Activated CD4-positive, alpha-beta T cell treated with anti-CD3 and anti-CD28 coated beads for 24 hours (primary cell): ENCODE results near the gene GTF2IRD1.
"Not testable (repeated sequence)": the region's sequence is repeated elsewhere in the genome, so short reads cannot be mapped to it uniquely, and the experiment has no call there.

Source experiments
- DNase-seq, 2 donors: peaks; one replicate each; pipeline ENCODE4 v3.0.0-alpha.2; 2020; ENCODE audit warnings: low read depth in 2 of 2

The GTF2IRD1 gene

DNA sequence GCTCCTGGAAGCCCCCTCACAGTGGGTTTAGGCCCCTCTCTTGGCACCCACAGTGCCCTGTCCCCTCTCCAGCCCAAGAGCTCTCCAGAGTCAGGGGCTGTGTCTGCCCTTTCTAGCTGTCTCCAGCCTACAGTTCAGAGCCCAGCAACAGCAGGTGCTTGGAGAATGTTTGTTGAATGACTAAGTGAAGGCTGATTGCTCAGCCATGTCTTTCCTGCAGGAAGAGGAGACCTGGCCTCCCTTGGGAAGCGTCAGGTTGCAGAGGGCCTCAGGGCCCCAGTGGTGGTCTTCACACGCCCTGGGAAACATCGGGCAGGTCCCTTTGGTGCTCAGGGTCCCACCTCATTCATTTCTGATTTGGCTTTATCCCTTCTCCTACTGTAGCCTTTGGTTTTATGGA is 62.5 kb downstream of the GTF2IRD1 start:
- no peak for DNase-seq

DNA sequence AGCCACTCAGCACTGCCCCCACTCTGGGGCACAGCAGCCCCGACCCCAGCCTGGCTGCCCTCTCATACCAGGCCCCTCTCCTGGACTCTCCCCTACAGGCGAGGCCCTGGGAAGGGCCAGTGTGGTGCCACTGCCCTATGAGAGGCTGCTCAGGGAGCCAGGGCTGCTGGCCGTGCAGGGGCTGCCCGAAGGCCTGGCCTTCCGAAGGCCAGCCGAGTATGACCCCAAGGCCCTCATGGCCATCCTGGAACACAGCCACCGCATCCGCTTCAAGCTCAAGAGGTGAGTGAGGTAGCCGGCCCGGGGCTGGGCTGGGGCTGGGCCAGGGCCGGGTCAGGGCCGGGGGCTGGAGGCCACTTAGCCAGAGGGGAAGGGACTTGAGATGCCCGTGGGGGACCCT is 64.3 kb downstream of the GTF2IRD1 start:
- no peak for DNase-seq

DNA sequence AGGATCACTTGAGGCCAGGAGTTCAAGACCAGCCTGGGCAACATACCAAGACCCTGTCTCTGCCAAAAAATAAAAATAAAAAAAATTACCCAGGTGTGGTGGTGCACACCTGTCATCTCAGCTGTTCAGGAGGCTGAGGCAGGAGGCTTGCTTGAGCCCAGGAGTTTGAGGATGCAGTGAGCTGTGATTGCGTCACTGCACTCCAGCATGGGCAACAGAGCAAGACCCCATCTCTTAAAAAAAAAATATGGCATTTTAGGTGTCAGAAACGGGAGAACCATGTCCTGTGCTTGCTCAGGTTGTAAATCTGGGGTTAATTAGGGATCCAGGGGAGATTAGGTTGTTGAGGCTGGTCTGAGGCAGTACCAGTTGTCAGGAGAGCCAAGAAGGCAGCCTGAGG is 64.9 kb downstream of the GTF2IRD1 start:
- DNase-seq: no peak

DNA sequence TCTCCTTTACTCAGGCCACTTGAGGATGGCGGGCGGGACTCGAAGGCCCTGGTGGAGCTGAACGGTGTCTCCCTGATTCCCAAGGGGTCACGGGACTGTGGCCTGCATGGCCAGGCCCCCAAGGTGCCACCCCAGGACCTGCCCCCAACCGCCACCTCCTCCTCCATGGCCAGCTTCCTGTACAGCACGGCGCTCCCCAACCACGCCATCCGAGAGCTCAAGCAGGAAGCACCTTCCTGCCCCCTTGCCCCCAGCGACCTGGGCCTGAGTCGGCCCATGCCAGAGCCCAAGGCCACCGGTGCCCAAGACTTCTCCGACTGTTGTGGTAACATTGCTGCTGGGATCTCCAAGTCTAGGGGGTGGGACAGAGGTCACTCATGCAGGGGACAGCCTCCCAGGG is 65.7 kb downstream of the GTF2IRD1 start:
- no peak for DNase-seq

DNA sequence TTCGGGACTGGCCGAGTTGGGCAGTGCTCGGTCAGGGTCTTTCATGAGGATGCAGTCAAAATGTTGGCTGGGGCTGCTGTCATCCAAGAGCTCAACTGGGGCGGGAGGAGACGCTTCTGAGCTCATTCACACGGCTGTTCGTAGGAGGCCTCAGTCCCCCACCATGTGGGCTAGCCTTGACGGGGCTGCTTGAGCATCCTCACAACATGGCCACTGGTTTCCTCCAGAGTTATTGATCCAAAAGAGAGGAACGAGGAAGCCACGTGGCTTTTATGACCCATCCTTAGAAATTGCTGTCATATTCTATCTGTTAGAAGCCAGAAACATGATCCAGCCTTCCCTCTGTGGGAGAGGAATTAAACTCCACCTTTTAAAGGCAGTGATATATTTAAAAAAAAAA is 68.1 kb downstream of the GTF2IRD1 start:
- no peak for DNase-seq

DNA sequence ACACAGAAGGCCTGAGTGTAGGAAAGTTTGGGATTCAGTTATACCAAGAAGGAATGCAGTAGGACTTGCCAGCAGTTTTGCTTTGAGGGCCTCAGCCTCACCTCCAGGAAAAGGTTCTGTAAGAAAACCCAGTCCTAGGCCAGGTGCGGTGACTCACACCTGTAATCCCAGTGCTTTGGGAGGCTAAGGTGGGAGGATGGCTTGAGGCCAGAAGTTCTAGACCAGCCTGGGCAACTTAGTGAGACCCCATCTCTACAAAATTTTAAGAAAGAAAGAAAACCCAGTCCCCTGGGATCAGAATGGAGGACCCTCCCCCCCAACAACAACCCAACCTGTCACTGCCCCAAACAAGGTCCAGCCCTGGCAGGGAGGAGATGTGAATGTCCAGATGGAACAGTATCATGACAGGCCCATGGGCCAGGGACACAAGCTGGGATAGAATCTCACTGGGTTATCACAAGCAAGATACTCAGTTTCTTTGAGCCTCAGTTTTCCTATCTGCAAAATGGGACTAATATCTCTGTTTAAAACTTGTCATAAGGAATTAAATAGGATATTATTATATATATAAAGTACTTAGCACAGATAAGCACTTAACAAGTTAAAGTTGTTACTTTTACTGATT is 68.7 kb downstream of the GTF2IRD1 start:
- DNase-seq: no peak

DNA sequence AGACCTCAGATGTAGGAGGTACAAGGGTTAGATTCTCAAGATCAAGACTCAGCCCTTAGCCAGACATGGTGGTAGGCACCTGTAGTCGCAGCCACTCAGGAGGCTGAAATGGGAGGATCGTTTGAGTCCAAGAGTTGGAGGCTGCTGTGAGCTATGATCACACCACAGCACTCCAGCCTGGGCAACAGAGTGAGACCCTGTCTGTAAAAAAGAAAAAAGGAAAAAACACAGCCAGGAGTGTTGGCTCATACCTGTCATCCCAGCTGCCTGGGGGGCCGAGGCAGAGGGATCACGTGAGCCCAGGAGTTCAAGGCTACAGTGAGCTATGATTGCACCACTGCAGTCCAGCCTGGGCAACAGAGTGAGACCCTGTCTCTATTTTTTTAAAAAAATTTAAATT is 69.3 kb downstream of the GTF2IRD1 start:
- no peak for DNase-seq

DNA sequence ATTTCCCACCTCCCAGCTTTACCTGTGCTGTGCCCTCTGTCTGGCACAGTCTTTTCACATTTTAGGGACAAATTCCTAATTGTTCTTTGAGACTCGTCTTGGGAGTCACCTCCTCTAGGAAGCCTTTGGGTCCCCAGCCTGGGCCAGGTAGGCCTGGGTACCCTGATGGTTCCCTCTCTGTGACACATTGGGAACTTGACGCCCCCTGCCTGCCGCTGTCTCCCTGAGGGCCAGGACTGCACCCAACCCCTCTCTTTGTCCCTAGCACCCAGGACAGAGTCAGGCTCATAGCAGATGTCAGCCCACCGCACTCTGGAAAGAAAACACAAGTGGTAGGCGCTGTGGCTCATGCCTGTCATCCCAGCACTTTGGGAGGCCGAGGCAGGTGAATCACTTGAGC is 71.4 kb downstream of the GTF2IRD1 start:
- DNase-seq: no peak

DNA sequence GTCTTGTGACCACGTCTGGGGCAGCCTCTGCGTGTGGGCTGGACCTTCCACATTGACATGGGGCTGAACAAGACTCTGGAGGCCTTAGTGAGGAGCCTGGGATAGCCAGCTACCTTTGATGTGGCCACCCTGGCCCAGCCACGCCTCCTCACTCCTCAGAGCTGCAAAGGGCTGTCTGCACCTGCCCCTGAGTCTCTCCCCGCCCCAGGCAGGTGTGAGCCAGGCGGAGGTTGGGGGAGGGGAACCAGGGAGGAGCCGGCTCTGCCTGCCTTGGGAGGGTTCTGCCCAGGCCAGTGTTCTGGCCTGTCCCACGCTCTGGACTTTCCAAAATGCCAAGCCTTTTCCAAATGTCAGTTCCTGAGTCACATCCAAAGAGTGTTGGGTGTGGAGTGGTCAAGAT is 72.2 kb downstream of the GTF2IRD1 start:
- no peak for DNase-seq

DNA sequence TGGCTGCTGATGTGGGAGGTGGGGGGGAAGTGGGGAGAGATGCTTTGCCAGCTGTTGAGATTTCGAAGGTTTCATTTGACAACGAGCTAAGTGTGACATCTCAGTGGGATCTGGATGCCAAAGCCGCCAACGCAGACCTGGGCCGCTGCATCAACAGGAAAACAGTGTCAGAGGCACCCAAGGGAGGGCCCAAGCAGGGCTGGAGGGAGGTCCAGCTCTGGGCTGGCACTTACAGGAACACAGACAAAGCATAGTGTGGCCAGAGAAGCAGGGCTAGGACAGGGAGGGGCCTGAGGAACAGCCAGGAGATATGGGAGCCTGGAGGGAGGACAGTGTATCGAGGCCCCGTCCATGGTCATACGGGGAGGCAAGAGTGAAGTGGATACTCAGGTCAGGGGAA is 73.1 kb downstream of the GTF2IRD1 start:
- no peak for DNase-seq

DNA sequence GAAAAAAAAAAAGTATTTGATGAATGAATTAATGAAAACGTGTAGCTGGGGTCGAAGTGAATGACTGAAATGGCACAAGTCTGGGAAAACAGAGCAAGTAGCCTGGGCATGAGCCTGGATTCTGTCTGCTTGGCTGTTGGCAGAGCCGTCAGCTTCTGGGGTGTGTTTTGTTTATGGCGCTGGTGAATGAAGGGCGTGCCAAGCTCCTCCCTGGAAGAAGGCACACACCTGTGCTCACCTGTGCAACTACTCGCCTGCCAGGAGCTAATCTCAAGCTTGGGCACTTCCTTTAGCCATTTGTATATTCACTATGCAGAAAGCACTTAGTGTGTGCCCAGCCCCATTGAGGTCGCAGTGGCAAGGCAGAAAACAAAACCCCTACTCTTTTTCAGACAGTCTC is 74.1 kb downstream of the GTF2IRD1 start:
- no peak for DNase-seq

DNA sequence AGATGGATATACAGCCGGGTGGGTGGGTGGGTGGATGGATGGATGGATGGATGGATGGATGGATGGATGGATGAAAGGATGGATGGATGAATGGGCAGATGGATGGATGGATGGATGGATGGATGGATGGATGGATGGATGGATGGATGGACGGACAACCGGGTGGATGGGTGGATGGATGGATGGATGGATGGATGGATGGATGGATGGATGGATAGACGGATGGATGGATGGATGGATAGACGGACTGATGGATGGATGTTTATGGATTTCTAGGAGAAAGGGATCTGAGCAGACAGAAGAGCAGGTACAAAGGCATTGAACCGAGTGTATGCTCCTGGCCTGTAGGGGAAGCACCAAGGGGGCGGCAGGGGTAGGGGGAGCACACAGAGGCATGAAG is 75.1 kb downstream of the GTF2IRD1 start:
- not testable (repeated sequence) for DNase-seq

DNA sequence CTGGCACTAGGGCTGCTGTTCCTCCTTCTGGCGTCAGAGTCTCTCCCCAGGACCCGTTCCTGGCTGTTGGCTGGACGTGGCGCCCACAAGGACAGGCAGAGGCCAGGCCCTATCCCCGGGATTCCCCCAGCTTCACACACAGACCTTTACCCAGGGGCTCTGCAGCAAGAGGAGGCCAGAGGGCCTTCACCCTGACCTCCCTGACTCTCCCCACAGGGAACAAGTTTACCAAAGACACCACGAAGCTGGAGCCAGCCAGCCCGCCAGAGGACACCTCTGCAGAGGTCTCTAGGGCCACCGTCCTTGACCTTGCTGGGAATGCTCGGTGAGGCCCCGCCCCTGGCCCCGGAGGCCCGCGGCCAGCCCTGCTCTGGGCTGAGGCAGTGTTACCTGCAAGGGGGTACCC is 82.2 kb downstream of the GTF2IRD1 start:
- no peak for DNase-seq

DNA sequence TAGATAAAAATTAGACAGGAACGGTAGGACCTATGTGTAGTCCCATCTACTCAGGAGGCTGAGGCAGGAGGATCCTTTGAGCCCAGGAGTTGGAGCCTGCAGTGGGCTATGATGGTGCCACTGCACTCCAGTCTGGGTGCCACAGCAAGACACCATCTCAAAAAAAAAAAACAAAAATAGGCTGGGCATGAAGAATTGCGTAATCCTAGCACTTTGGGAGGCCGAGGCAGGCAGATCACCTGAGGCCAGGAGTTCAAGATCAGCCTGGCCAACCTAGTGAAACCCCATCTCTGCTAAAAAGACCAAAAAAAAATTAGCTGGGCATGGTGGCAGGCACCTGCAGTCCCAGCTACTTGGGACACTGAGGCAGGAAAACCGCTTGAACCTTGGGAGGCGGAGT is 88.2 kb downstream of the GTF2IRD1 start:
- DNase-seq: not testable (repeated sequence)

DNA sequence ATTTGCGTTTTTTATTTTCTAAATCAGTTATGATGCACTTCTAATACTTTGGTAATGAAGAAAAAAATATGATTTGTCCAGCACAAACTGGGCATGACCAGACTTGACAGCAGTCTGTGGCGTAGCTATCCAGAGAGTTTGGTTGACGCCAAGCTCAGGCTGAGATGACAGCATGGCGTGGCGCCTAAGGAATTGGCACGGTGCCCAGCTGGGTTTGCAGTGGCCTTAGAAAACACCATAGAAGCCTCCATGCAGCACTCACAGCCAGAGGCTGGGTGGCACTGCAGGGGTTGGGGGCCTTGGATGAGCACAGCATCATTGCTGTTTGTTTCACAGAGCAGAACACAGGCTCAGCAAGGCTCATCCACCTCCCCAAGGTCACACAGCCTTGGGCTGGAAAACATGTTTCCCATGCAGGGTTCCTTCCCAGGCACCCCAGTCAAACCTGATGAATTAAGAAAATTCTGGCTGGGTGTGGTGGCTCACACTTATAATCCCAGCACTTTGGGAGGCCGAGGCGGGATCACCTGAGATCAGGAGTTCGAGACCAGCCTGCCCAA is 88.9 kb downstream of the GTF2IRD1 start:
- no peak for DNase-seq

DNA sequence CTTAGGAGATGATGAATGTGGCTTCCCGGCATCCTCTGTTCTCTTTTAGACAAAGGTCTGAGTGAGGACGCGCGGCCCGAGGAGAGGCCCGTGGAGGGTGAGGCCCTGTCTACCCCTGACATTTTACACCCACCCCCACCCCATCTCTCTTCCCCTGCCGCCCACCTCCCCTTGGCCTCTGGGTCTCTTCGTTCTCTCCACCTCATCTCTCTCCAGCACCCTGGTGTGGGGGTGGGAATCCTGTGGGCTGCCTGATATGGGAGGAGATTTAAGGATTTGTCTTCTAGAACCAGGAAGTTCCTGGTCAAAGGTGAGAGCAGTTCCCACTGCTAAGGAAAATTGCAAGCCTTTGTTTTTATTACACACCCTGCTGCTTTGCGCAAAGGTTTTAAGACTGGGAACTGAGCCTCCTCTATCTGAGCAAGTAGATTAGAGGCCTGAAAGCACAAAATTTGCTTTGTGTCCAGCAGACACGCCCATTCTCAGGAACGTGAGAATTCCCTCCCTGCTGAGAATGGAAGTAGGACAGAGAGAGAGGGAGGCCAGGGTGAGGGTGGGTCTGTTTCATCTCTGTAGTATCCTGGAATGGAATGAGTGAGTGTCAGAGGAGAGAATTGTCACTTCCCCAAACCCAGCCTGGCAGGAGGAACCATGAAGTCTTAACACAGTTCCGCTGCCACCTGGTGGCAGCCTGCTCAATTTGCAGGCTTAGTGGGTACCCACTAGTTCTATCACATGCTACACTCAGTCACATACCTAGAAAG is 91.2 kb downstream of the GTF2IRD1 start:
- peak in 1 of 2 donors; percentile 30 for DNase-seq

DNA sequence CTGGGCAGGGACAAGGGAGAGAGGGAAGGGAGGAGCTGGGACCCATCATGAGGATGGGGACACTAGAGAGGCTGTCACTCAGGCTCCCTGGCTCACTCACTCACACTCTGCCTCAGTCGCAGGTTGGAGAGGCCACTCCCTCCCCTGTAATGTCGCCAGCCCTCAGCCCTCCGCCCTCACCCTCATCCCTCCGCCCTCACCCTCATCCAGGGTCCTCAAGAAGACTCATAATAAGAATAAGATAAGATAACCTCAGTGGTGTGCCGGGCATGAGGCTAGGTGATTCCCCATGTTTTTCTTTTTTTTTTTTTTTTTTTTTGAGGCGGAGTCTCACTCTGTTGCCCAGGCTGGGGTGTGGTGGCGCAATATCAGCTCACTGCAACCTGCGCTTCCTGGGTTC is 92.2 kb downstream of the GTF2IRD1 start:
- DNase-seq: no peak

DNA sequence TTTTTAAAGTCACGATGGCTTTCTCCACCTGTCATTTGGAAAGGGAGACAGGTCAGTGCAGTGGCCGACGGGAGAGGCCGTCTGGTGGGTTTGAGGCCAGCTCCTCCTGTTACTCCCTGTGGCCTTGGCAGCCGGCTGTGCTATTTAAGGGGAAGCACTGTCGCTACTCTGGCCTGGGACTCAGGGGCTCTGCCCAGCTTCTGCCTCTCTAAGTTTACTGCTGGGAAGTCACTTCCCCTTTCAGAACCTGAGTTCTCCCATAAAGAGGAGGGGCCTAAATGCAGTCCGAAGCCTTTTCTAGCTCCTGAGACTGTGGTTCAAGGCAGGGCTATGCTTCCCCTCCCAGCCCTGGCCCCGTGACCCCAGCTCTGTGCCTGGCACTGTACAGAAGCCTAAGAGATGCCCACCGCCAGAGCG is 99.9 kb downstream of the GTF2IRD1 start:
- not testable (repeated sequence) for DNase-seq

DNA sequence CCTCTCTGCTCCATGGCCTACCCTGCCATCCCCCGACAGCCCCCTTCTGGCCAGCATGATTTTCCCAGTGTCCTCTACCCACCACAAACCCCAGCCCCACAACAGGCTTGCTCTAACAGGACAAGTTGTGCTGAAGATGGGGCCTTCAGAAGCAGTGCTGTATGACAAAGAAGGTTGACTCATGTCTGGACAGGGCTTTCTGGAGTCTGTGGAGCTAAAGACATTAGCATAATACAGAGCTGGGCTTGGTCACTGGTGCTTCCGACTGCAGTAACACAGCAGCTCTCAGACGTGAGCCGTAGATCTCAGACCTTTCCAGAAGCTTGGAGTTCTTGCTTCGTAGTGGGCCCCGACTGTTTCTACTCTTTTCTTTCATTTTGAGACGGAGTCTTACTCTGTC is 100.5 kb downstream of the GTF2IRD1 start:
- no peak for DNase-seq

DNA sequence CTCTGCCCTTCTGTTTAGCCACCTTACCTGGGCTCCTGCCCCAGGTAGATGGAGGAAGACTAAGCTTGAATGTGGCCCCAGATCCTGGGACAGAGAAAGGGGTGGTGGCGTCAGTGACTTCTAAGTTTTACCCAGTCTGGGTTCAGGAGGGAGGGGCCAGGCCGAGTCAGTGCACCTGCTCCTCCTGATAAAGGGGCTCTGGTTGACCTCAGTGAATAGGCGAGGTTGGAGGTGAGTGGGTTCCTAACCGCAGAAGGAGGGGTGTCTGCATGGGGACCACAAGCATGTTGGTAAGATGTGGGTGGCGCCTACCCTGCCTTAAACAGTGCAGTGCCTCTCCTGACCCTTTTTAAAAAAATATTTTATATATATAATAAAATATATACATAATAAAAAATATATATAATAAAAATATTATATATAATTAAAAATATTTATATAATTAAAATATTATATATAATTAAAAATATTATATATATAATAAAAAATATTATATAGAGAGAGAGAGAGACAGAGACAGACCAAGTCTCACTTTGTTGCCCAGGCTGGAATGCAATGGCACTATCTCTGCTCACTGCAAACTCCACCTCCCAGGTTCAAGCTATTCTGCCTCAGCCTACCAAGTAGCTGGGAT is 106.5 kb downstream of the GTF2IRD1 start:
- DNase-seq: no peak

DNA sequence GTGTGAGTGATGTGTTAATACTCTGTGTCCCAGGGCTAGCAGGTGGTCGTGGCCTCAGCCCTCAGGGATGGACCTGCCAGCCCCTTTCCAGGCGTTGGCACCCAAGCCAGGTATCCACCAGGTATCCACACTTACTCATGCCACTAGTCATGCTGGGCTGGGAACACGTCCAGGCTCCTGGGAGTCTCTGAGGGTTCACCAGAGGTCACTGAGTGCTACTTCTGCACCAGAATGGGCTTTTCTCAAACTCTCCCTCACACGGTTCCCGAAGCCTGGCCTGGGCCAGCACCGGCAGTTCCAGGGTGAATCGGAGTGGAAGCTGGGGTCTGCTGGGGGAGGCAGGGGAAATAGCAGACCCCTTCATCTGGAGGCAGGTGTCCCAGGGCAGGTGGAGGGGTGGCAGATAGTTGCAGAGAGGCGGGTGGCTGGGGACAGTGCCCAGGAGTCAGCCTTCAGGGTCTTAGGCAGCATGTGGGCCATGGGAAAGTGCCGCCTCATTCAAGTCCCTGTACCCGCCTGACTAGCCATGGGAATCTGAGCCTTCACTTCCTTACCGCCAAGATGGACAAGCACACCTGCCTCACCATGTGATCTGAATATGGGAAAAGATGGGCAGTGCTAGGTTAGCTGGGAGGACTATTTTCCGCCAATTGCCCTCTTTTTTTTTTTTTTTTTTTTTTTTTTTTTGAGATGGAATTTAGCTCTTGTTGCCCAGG is 108.3 kb downstream of the GTF2IRD1 start:
- no peak for DNase-seq

DNA sequence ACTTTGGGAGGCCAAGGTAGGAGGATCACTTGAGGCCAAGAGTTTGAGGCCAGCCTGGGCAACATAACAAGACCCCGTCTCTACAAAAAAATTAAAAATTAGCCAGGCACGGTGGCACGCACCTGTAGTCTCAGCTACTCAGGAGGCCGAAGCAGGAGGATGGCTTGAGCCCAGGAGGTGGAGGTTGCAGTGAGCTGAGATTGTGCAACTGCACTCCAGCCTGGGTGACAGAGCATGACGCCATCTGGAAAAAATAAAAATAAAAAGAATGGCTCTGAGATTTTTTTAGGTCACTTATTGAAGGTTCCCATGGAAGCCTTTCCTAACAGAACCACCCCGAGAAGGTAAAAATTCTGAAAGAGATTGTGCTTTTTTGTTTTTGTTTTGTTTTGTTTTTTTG is 109.9 kb downstream of the GTF2IRD1 start:
- DNase-seq: not testable (repeated sequence)
